Measurements from ENCODE around the gene SLC25A24. TPM values are rescaled to one million over a fixed set of nuclear protein-coding genes. Genes with fewer than 3 reads are reported as not detected.
"Not testable (repeated sequence)": the region's sequence is repeated elsewhere in the genome, so short reads cannot be mapped to it uniquely, and the experiment has no call there.

Gene SLC25A24
- total RNA-seq (2014; rRNA removed; shearing (Covaris generic); ENCODE audit: low replicate concordance): 47.1 and 86.8 TPM in 2 replicates

- Histone ChIP-seq H3K27ac (ENCODE audit: low read length) (peak within 1 kb of the TSS; percentile 86), H3K4me3 (ENCODE audit: low read length) (peak within 1 kb of the TSS; percentile 98), H3K9me3 (ENCODE audit: low read length) (no peaks in the 10 kb centered on the region), H2AFZ (ENCODE audit: low read length) (peak within 1 kb of the TSS; percentile 84), H3K27me3 (ENCODE audit: low read length) (no peaks in the 10 kb centered on the region), H3K9me2 (replicated peaks; ENCODE audit: insufficient read depth, low read length) (no peaks in the 10 kb centered on the region), H3K4me2 (ENCODE audit: low read depth, low read length, poor library complexity, severe bottlenecking) (peak within 1 kb of the TSS; percentile 85), H4K20me1 (ENCODE audit: insufficient read depth, low read depth, low read length) (no peaks in the 10 kb centered on the region), H3K79me2 (ENCODE audit: low read length) (peaks cover 50% of the 10 kb centered on the region), H3K4me1 (ENCODE audit: low read length) (peaks cover 38% of the 10 kb centered on the region), H3K9ac (ENCODE audit: low read length) (peak within 1 kb of the TSS; percentile 96), H3K36me3 (ENCODE audit: insufficient read depth, low read length) (peaks cover 11% of the 10 kb centered on the region; the same call in 1 of the 2 replicates)
- peak; percentile 93 for DNase-seq
These were observed at the start of gene SLC25A24 for GRCh38 chr1:108199781-108200686. Gene SLC25A24, minus strand, starts transcription at chr1:108200343. Its CDS starts 205 bp downstream, at chr1:108200138.

- H3K27ac ChIP-seq (ENCODE audit: low read length); H3K27me3 ChIP-seq (ENCODE audit: low read length); H3K4me3 ChIP-seq (ENCODE audit: low read length); H3K9me2 ChIP-seq (replicated peaks; ENCODE audit: insufficient read depth, low read length); DNase-seq; H3K36me3 ChIP-seq (ENCODE audit: insufficient read depth, low read length); H3K4me2 ChIP-seq (ENCODE audit: low read depth, low read length, poor library complexity, severe bottlenecking); H3K9me3 ChIP-seq (ENCODE audit: low read length); H3K4me1 ChIP-seq (ENCODE audit: low read length); H4K20me1 ChIP-seq (ENCODE audit: insufficient read depth, low read depth, low read length); H3K9ac ChIP-seq (ENCODE audit: low read length); H3K79me2 ChIP-seq (ENCODE audit: low read length); H2AFZ ChIP-seq (ENCODE audit: low read length): not testable (repeated sequence)
These were observed 43.8 kb upstream of the SLC25A24 start, which contains the start of gene NBPF4 for GRCh38 chr1:108243976-108244375. Gene NBPF4, minus strand, starts transcription at chr1:108244076. Its CDS starts 315 bp downstream, at chr1:108243761.

GRCh38 chr1:108239426-108239825 lies 39.3 kb upstream of the SLC25A24 start:
- not testable (repeated sequence) for H3K36me3 ChIP-seq (ENCODE audit: insufficient read depth, low read length); H3K4me3 ChIP-seq (ENCODE audit: low read length); H3K27me3 ChIP-seq (ENCODE audit: low read length); H3K27ac ChIP-seq (ENCODE audit: low read length); DNase-seq; H4K20me1 ChIP-seq (ENCODE audit: insufficient read depth, low read depth, low read length); H3K4me2 ChIP-seq (ENCODE audit: low read depth, low read length, poor library complexity, severe bottlenecking); H3K9me2 ChIP-seq (replicated peaks; ENCODE audit: insufficient read depth, low read length); H3K4me1 ChIP-seq (ENCODE audit: low read length); H2AFZ ChIP-seq (ENCODE audit: low read length); H3K79me2 ChIP-seq (ENCODE audit: low read length); H3K9me3 ChIP-seq (ENCODE audit: low read length); H3K9ac ChIP-seq (ENCODE audit: low read length)

- not testable (repeated sequence) for H3K79me2 ChIP-seq (ENCODE audit: low read length); H3K27me3 ChIP-seq (ENCODE audit: low read length); H3K4me1 ChIP-seq (ENCODE audit: low read length); H3K27ac ChIP-seq (ENCODE audit: low read length); H4K20me1 ChIP-seq (ENCODE audit: insufficient read depth, low read depth, low read length); H3K9ac ChIP-seq (ENCODE audit: low read length); H3K36me3 ChIP-seq (ENCODE audit: insufficient read depth, low read length); H3K4me3 ChIP-seq (ENCODE audit: low read length); H3K4me2 ChIP-seq (ENCODE audit: low read depth, low read length, poor library complexity, severe bottlenecking); H2AFZ ChIP-seq (ENCODE audit: low read length); DNase-seq; H3K9me2 ChIP-seq (replicated peaks; ENCODE audit: insufficient read depth, low read length); H3K9me3 ChIP-seq (ENCODE audit: low read length)
These were observed 35.2 kb upstream of the SLC25A24 start for GRCh38 chr1:108235308-108235707.

GRCh38 chr1:108232183-108232582 lies 32.0 kb upstream of the SLC25A24 start:
- not testable (repeated sequence) for H3K9ac ChIP-seq (ENCODE audit: low read length); H3K9me3 ChIP-seq (ENCODE audit: low read length); H3K36me3 ChIP-seq (ENCODE audit: insufficient read depth, low read length); H4K20me1 ChIP-seq (ENCODE audit: insufficient read depth, low read depth, low read length); H3K27me3 ChIP-seq (ENCODE audit: low read length); DNase-seq; H3K9me2 ChIP-seq (replicated peaks; ENCODE audit: insufficient read depth, low read length); H2AFZ ChIP-seq (ENCODE audit: low read length); H3K4me3 ChIP-seq (ENCODE audit: low read length); H3K27ac ChIP-seq (ENCODE audit: low read length); H3K4me2 ChIP-seq (ENCODE audit: low read depth, low read length, poor library complexity, severe bottlenecking); H3K4me1 ChIP-seq (ENCODE audit: low read length); H3K79me2 ChIP-seq (ENCODE audit: low read length)

- not testable (repeated sequence) for H3K4me2 ChIP-seq (ENCODE audit: low read depth, low read length, poor library complexity, severe bottlenecking); H3K9me3 ChIP-seq (ENCODE audit: low read length); H3K4me3 ChIP-seq (ENCODE audit: low read length); DNase-seq; H3K79me2 ChIP-seq (ENCODE audit: low read length); H4K20me1 ChIP-seq (ENCODE audit: insufficient read depth, low read depth, low read length); H3K9ac ChIP-seq (ENCODE audit: low read length); H3K4me1 ChIP-seq (ENCODE audit: low read length); H3K9me2 ChIP-seq (replicated peaks; ENCODE audit: insufficient read depth, low read length); H3K27ac ChIP-seq (ENCODE audit: low read length); H2AFZ ChIP-seq (ENCODE audit: low read length); H3K36me3 ChIP-seq (ENCODE audit: insufficient read depth, low read length); H3K27me3 ChIP-seq (ENCODE audit: low read length)
These were observed 29.8 kb upstream of the SLC25A24 start for GRCh38 chr1:108229976-108230375.

GRCh38 chr1:108227772-108228171 lies 27.6 kb upstream of the SLC25A24 start:
- H3K36me3 ChIP-seq (ENCODE audit: insufficient read depth, low read length); H3K27ac ChIP-seq (ENCODE audit: low read length); H3K4me3 ChIP-seq (ENCODE audit: low read length): not testable (repeated sequence)

GRCh38 chr1:108226855-108227254 lies 26.7 kb upstream of the SLC25A24 start:
- not testable (repeated sequence) for H3K27me3 ChIP-seq (ENCODE audit: low read length); H3K36me3 ChIP-seq (ENCODE audit: insufficient read depth, low read length); H3K9me3 ChIP-seq (ENCODE audit: low read length); DNase-seq; H3K4me1 ChIP-seq (ENCODE audit: low read length); H3K4me3 ChIP-seq (ENCODE audit: low read length); H3K4me2 ChIP-seq (ENCODE audit: low read depth, low read length, poor library complexity, severe bottlenecking); H3K9ac ChIP-seq (ENCODE audit: low read length); H4K20me1 ChIP-seq (ENCODE audit: insufficient read depth, low read depth, low read length); H2AFZ ChIP-seq (ENCODE audit: low read length); H3K27ac ChIP-seq (ENCODE audit: low read length); H3K9me2 ChIP-seq (replicated peaks; ENCODE audit: insufficient read depth, low read length); H3K79me2 ChIP-seq (ENCODE audit: low read length)

More at GRCh38 chr1:108227772-108228171, 27.6 kb upstream of the SLC25A24 start:
- not testable (repeated sequence) for H3K27me3 ChIP-seq (ENCODE audit: low read length); H4K20me1 ChIP-seq (ENCODE audit: insufficient read depth, low read depth, low read length); H2AFZ ChIP-seq (ENCODE audit: low read length); H3K4me1 ChIP-seq (ENCODE audit: low read length); DNase-seq; H3K4me2 ChIP-seq (ENCODE audit: low read depth, low read length, poor library complexity, severe bottlenecking); H3K9ac ChIP-seq (ENCODE audit: low read length); H3K9me2 ChIP-seq (replicated peaks; ENCODE audit: insufficient read depth, low read length); H3K9me3 ChIP-seq (ENCODE audit: low read length); H3K79me2 ChIP-seq (ENCODE audit: low read length)
